K562 (cell line): ENCODE data around the gene NCMAP. TPM values are rescaled to one million over a fixed set of nuclear protein-coding genes. Genes with fewer than 3 reads are reported as not detected.
A peak's percentile ranks its signal among the peaks of the same experiment; 100 is the strongest.
"Not testable (repeated sequence)": the region's sequence is repeated elsewhere in the genome, so short reads cannot be mapped to it uniquely, and the experiment has no call there.

Experiments
- ATAC-seq: fragments of 200-7000 bp; cut with Tn5 transposase; 3 replicates; pipeline ENCODE4 v1.9.1; 2020; ENCODE audit warnings: moderate library complexity
- BruUV-seq: library from RNA; stranded (reverse); fragments of 400-500 nt; replicated peaks from 2 replicates; lab custom pipeline; 2021; lab: Mats Ljungman, UMichigan
- CTCF ChIA-PET: fragments of 300-600 bp; formaldehyde crosslinking; extraction: SDS; loops from one replicate; lab custom pipeline; 2021; ENCODE audit warnings: low intra/inter-chr PET ratio; lab: Yijun Ruan, JAX
- POLR2A ChIA-PET: fragments of 300-600, 350-650 bp; sonication (Branson Sonifier 250); formaldehyde crosslinking; extraction: SDS; loops from one replicate; lab custom pipeline; 2021; ENCODE audit warnings: antibody characterized with exemption, inconsistent platforms; lab: Yijun Ruan, JAX
- DNase-seq, 4 experiments: peaks; one replicate each; pipeline versions ENCODE4 v3.0.0 to v3.0.0-alpha.2; 2011 to 2018; ENCODE audit warnings: low spot score in 3 of 4, mixed read lengths in 3 of 4; ENCODE audit errors: extremely low read depth in 1 of 4
- FAIRE-seq: peaks from 2 replicates; lab custom pipeline; 2011; peaks lifted over from hg19 to GRCh38; lab: Jason Lieb, UNC
- H2AFZ ChIP-seq: 2 replicates; pipeline ENCODE4 v1.6.0; 2011; ENCODE audit warnings: low read depth, low read length, control low read depth, inconsistent platforms
- H3K27ac ChIP-seq: fragments of 200-600 bp; 3 replicates; pipeline ENCODE4 v1.8.0; 2011; ENCODE audit warnings: low read depth, mild to moderate bottlenecking, control low read depth, inconsistent platforms, low read length, moderate library complexity, mixed read lengths; ENCODE audit errors: extremely low read depth
- H3K27me3 ChIP-seq, 2 experiments: fragments of 300-600 bp in 1 of 2; 2 replicates in 1 of 2; 3 replicates in 1 of 2; pipeline versions ENCODE4 v1.6.0 to v1.8.0; 2011; ENCODE audit warnings: inconsistent platforms in 2 of 2, low read length in 2 of 2, mild to moderate bottlenecking in 1 of 2, mixed read lengths in 1 of 2, moderate library complexity in 1 of 2; ENCODE audit not compliant: control insufficient read depth in 2 of 2, insufficient read depth in 2 of 2
- H3K36me3 ChIP-seq: fragments of 300-600 bp; 3 replicates; pipeline ENCODE4 v1.8.0; 2011; ENCODE audit warnings: mild to moderate bottlenecking, low read length, inconsistent platforms; ENCODE audit not compliant: control insufficient read depth, insufficient read depth
- H3K4me1 ChIP-seq, 2 experiments: fragments of 200-600 bp in 1 of 2; replicated peaks in 1 of 2; 2 replicates in 1 of 2; 3 replicates in 1 of 2; pipeline versions ENCODE4 v1.5.1 to v1.8.0; 2011; ENCODE audit warnings: inconsistent platforms in 2 of 2, low read length in 2 of 2, mild to moderate bottlenecking in 1 of 2, mixed read lengths in 1 of 2, moderate library complexity in 1 of 2; ENCODE audit not compliant: control insufficient read depth in 2 of 2, insufficient read depth in 2 of 2
- H3K4me2 ChIP-seq: 2 replicates; pipeline ENCODE4 v1.6.1; 2011; ENCODE audit warnings: low read length, control low read depth, inconsistent platforms, mixed read lengths; ENCODE audit not compliant: insufficient read depth
- H3K4me3 ChIP-seq: fragments of 200-600 bp; sonication (generic), shearing (Covaris generic); 2 replicates; pipeline ENCODE4 v1.5.1; 2016; ENCODE audit warnings: control low read depth, inconsistent platforms
- H3K79me2 ChIP-seq: fragments of 200-600 bp; 3 replicates; pipeline ENCODE4 v1.8.0; 2011; ENCODE audit warnings: low read length, inconsistent platforms; ENCODE audit not compliant: control insufficient read depth, insufficient read depth
- H3K9ac ChIP-seq, 2 experiments: 2 replicates each; pipeline versions ENCODE4 v1.6.0 to v1.6.1; 2011; ENCODE audit warnings: low read depth in 2 of 2, low read length in 2 of 2, control low read depth in 1 of 2, inconsistent platforms in 1 of 2, mild to moderate bottlenecking in 1 of 2, mixed read lengths in 1 of 2; ENCODE audit not compliant: insufficient read depth in 1 of 2
- H3K9me1 ChIP-seq: one replicate; pipeline ENCODE4 v1.6.0; 2011; ENCODE audit warnings: inconsistent platforms, mild to moderate bottlenecking, low read length, moderate library complexity; ENCODE audit not compliant: control insufficient read depth, insufficient read depth
- H3K9me3 ChIP-seq: replicated peaks from 2 replicates; pipeline ENCODE4 v1.5.1; 2011; ENCODE audit warnings: low read depth, low read length, inconsistent platforms; ENCODE audit not compliant: control insufficient read depth, insufficient read depth
- H4K20me1 ChIP-seq: replicated peaks from 2 replicates; pipeline ENCODE4 v1.6.1; 2011; ENCODE audit warnings: low read length, inconsistent platforms, mixed read lengths; ENCODE audit not compliant: control insufficient read depth, insufficient read depth
- ARID1B ChIP-seq: fragments of 450-650 bp; IDR thresholded peaks from 2 replicates; pipeline ENCODE4 v1.6.1; 2016; ENCODE audit warnings: antibody characterized with exemption, mild to moderate bottlenecking, inconsistent platforms
- DIDO1 ChIP-seq: fragments of 450-650 bp; IDR thresholded peaks from 2 replicates; pipeline ENCODE4 v1.6.1; 2016; ENCODE audit warnings: low read depth, missing biosample characterization, missing genetic modification characterization
- E2F3 ChIP-seq: fragments of 250-450 bp; sonication (Bioruptor Pico); IDR thresholded peaks from 2 replicates; pipeline ENCODE4 v1.4.0; 2020; ENCODE audit warnings: mild to moderate bottlenecking
- ELF4 ChIP-seq: fragments of 450-650 bp; formaldehyde crosslinking; IDR thresholded peaks from 2 replicates; pipeline ENCODE4 v1.4.0; 2022; ENCODE audit warnings: missing genetic modification characterization
- ESRRA ChIP-seq: fragments of 450-650 bp; IDR thresholded peaks from 2 replicates; pipeline ENCODE4 v1.6.1; 2014; ENCODE audit warnings: low read depth, mild to moderate bottlenecking, moderate library complexity, borderline replicate concordance
- GABPA ChIP-seq: fragments of 200-800 bp; sonication (Bioruptor generic); conservative IDR thresholded peaks from 2 replicates; pipeline ENCODE4 v1.6.1; 2016; ENCODE audit warnings: low read depth, missing genetic modification characterization, missing compliant biosample characterization
- GATA2 ChIP-seq: sonication (generic); formaldehyde crosslinking; IDR thresholded peaks from 2 replicates; pipeline ENCODE4 v1.4.0; 2020; ENCODE audit warnings: mild to moderate bottlenecking, missing genetic modification reagents
- NELFE ChIP-seq: IDR thresholded peaks from 2 replicates; pipeline ENCODE4 v1.6.1; 2011; ENCODE audit warnings: mild to moderate bottlenecking; ENCODE audit not compliant: insufficient read depth, insufficient read length
- NEUROD1 ChIP-seq: fragments of 150-350 bp; IDR thresholded peaks from 2 replicates; pipeline ENCODE4 v1.6.1; 2014; ENCODE audit warnings: borderline replicate concordance, low read length, low read depth; ENCODE audit not compliant: partially characterized antibody
- SMARCA4 ChIP-seq: fragments of 450-650 bp; IDR thresholded peaks from 2 replicates; pipeline ENCODE4 v1.6.1; 2016
- SMARCA5 ChIP-seq: fragments of 450-650 bp; IDR thresholded peaks from 2 replicates; pipeline ENCODE4 v1.6.1; 2016
- SMARCE1 ChIP-seq: fragments of 450-650 bp; IDR thresholded peaks from 2 replicates; pipeline ENCODE4 v1.7.1; 2016; ENCODE audit warnings: mild to moderate bottlenecking
- TAF15 ChIP-seq: fragments of 200-400 bp; formaldehyde crosslinking; IDR thresholded peaks from 2 replicates; pipeline ENCODE4 v1.6.1; 2017; ENCODE audit warnings: mild to moderate bottlenecking, low read depth, low read length, moderate library complexity
- TOE1 ChIP-seq, 2 experiments: fragments of 450-650 bp in 1 of 2; sonication (generic) in 1 of 2; formaldehyde crosslinking in 1 of 2; IDR thresholded peaks; 2 replicates each; pipeline versions ENCODE4 v1.7.1 to v1.8.0; 2016 to 2022; ENCODE audit warnings: borderline replicate concordance in 2 of 2, mild to moderate bottlenecking in 2 of 2, antibody characterized with exemption in 1 of 2, inconsistent platforms in 1 of 2, low read depth in 1 of 2, missing genetic modification reagents in 1 of 2, moderate library complexity in 1 of 2
- ZBTB7A ChIP-seq: IDR thresholded peaks from 2 replicates; pipeline ENCODE4 v1.6.1; 2011; ENCODE audit warnings: low read depth, mild to moderate bottlenecking, low read length, moderate library complexity, borderline replicate concordance; ENCODE audit not compliant: control insufficient read depth
- ZFP36 ChIP-seq: fragments of 150-350 bp; IDR thresholded peaks from 2 replicates; pipeline ENCODE4 v1.6.1; 2018; ENCODE audit warnings: low read length, low read depth; ENCODE audit not compliant: partially characterized antibody
- ZNF347 ChIP-seq: fragments of 450-650 bp; formaldehyde crosslinking; IDR thresholded peaks from 2 replicates; pipeline ENCODE4 v1.4.0; 2020; ENCODE audit warnings: low read depth, mild to moderate bottlenecking, moderate library complexity
- WGBS: fragments of 100-300 bp; shearing (Covaris generic); methylation state at CpG from one replicate; pipeline ENCODE4 v1.1.6; 2016; ENCODE audit warnings: low coverage, mixed read lengths; ENCODE audit not compliant: insufficient coverage; ENCODE audit errors: missing lambda C conversion rate; 5-methylcytosine and 5-hydroxymethylcytosine counted together
- in situ Hi-C: fragments of 300-500 bp; cut with MboI; formaldehyde crosslinking; loops from 4 replicates; pipeline ENCODE4 v1.15.0; 2018; ENCODE audit warnings: inconsistent platforms, mixed read lengths
- intact Hi-C: fragments of 100-400 bp; cut with micrococcal nuclease; formaldehyde crosslinking; loops from 2 replicates; pipeline ENCODE4 v1.14.2; 2022
- polyA plus RNA-seq, 8 experiments: library from polyadenylated mRNA; depleted of rRNA in 4 of 8; stranded (reverse) in 5 of 8; unstranded in 3 of 8; fragments of >200 nt; fragmentation: Nextera tagmentation in 2 of 8; fragmentation: Illumina TruSeq in 1 of 8; extraction: Ambion mirVana in 2 of 8; extraction: Trizol in 1 of 8; gene quantifications; 2 replicates each; pipeline versions ENCODE4 v1.2.1 to v1.2.3, GENCODE V29; 2011 to 2014; ENCODE audit warnings: inconsistent platforms in 1 of 8, missing spikeins in 1 of 8
- total RNA-seq, 7 experiments: library from RNA; depleted of rRNA in 6 of 7; stranded (reverse); fragments of >200 nt in 6 of 7; fragmentation: Illumina TruSeq in 2 of 7; extraction: Trizol in 2 of 7; gene quantifications; 2 replicates each; pipeline versions ENCODE4 v1.2.1 to v1.2.3, GENCODE V29; 2011 to 2021; ENCODE audit warnings: low replicate concordance in 1 of 7
- TF ChIP-seq, protein P1 (sequence below), 2 experiments: fragments of 450-650 bp in 1 of 2; sonication (generic) in 1 of 2; formaldehyde crosslinking in 1 of 2; IDR thresholded peaks in 1 of 2; conservative IDR thresholded peaks in 1 of 2; 2 replicates each; pipeline versions ENCODE4 v1.6.1 to v1.8.1; 2016 to 2023; ENCODE audit warnings: mild to moderate bottlenecking in 2 of 2, moderate library complexity in 2 of 2, inconsistent platforms in 1 of 2, missing genetic modification reagents in 1 of 2
- TF ChIP-seq, protein P2 (sequence below): sonication (generic); formaldehyde crosslinking; IDR thresholded peaks from 2 replicates; pipeline ENCODE4 v1.8.1; 2022; ENCODE audit warnings: missing genetic modification reagents

NCMAP gene
- total and polyA plus RNA-seq, 9 of the 15 experiments (the other 6 are each of a cell fraction or from before 2014, with no cell fraction given) = 0.03 TPM; not detected in 8

DNA sequence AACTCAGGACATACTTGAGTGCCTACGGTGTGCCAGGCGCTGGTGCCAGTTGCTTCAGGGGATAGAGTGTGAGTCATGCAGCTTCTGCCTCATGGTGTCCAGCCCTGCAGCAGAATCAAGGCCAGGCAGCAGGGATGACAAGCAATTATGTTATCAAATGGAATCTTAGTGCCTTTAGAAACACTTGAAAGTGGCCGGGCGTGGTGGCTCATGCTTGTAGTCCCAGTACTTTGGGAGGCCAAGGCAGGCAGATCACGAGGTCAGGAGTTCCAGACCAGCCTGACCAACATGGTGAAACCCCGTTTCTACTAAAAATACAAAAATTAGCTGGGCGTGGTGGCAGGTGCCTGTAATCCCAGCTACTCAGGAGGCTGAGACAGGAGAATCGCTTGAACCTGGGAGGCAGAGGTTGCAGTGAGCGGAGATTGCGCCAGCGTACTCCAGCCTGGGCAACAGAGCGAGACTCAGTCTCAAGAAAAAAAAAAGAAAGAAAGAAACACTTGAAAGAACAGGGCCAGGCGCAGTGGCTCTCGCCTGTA, 40.1 kb upstream of the NCMAP start (continued):
- TF ChIP-seq ZFP36 (peak; percentile 27), SMARCA5 (peak; percentile 59; the same call in 1 of the 2 replicates), SMARCA4 (peak; percentile 48; the same call in 1 of the 2 replicates), ELF4 (CRISPR knock-in tag) (peak; percentile 52; the same call in 1 of the 2 replicates), ARID1B (peak; percentile 53), GATA2 (CRISPR knock-in tag) (0 out of 2 replicates have a peak, but pooled peaks have one; percentile 12), TOE1 (IDR thresholded peaks at IDR 0.05; ENCODE audit: borderline replicate concordance) (peak; percentile 38; the same call in 1 of the 2 replicates)
- TF ChIP-seq, protein P1, sequence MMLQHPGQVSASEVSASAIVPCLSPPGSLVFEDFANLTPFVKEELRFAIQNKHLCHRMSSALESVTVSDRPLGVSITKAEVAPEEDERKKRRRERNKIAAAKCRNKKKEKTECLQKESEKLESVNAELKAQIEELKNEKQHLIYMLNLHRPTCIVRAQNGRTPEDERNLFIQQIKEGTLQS (IDR thresholded peaks at IDR 0.05) = peak; percentile 38; the same call in 1 of the 2 replicates
- TF ChIP-seq, protein P1 (CRISPR knock-in tag; conservative IDR thresholded peaks at IDR 0.05) = not testable (repeated sequence)
- not testable (repeated sequence) for TF ChIP-seq TOE1 (CRISPR knock-in tag; IDR thresholded peaks at IDR 0.05; ENCODE audit: borderline replicate concordance, low read depth)

DNA sequence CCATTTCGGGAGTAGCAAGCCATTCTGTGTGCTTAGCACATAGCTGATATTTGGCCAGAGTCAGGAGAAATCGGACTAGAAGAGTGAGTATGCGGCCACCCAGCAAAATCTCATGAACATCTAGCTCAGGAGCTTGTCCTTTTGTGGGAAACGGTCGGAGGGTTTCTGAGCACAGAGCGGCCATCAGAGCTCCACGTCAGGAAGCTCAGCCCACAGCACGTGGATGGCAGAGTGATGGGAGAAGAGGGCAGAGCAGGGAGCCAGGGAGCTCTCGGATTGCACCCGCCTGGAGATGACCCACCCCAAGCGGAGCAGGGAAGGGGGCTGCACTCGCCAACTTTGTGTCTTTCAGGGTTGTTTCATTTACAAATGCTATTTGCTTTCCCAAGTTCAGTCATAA, 39.4 kb upstream of the NCMAP start:
- ChIA-PET POLR2A (interaction anchor here (0.6 to 0.8 kb wide), 2 partner anchors 8 to 75 kb away, joined by 3 read pairs; no protein-coding TSS in a partner anchor), CTCF (no interaction called here)
- Histone ChIP-seq H3K36me3 (no peaks in the 10 kb centered on the region), H3K27me3 (peaks cover 35 to 41% of the 10 kb centered on the region in 2 experiments), H3K9me3 (no peaks in the 10 kb centered on the region), H4K20me1 (no peaks in the 10 kb centered on the region; the same call in 1 of the 2 replicates), H3K27ac (no peak overlapping the region), H3K9me1 (no peaks in the 10 kb centered on the region), H3K4me1 (no peaks in the 10 kb centered on the region; a peak in 1 of 5 replicates), H3K4me3 (no peak overlapping the region), H2AFZ (no peak overlapping the region), H3K9ac (no peak overlapping the region; a peak in 1 of 4 replicates), H3K4me2 (no peak overlapping the region), H3K79me2 (no peaks in the 10 kb centered on the region)
- DNase-seq = no peak
- no peak for FAIRE-seq
- ATAC-seq = no peak
- BruUV-seq = no TSS peak
- intact Hi-C loops = no loop called here
- in situ Hi-C loops = no loop called here
- 15% methylated on average over 12 of the region's 12 CpGs for WGBS
- TF ChIP-seq SMARCE1 (no peak), GABPA (tag) (no peak), NEUROD1 (no peak), ZBTB7A (no peak), NELFE (no peak), TAF15 (no peak), ESRRA (no peak), E2F3 (no peak), ZNF347 (no peak), DIDO1 (no peak)
- TF ChIP-seq, protein P2, sequence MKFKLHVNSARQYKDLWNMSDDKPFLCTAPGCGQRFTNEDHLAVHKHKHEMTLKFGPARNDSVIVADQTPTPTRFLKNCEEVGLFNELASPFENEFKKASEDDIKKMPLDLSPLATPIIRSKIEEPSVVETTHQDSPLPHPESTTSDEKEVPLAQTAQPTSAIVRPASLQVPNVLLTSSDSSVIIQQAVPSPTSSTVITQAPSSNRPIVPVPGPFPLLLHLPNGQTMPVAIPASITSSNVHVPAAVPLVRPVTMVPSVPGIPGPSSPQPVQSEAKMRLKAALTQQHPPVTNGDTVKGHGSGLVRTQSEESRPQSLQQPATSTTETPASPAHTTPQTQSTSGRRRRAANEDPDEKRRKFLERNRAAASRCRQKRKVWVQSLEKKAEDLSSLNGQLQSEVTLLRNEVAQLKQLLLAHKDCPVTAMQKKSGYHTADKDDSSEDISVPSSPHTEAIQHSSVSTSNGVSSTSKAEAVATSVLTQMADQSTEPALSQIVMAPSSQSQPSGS (CRISPR knock-in tag) = no peak
